HepG2 (cell line): ENCODE data around the gene POLG2. TPM values are rescaled to one million over a fixed set of nuclear protein-coding genes. Genes with fewer than 3 reads are reported as not detected.

Source experiments
- HES4 ChIP-seq: sonication (generic); formaldehyde crosslinking; IDR thresholded peaks from 2 replicates; pipeline ENCODE4 v1.9.0; 2021; ENCODE audit warnings: mild to moderate bottlenecking, missing genetic modification reagents, borderline replicate concordance
- IRX3 ChIP-seq: sonication (generic); formaldehyde crosslinking; IDR thresholded peaks from 2 replicates; pipeline ENCODE4 v1.8.1; 2023; ENCODE audit warnings: mild to moderate bottlenecking, low read depth, missing genetic modification reagents, borderline replicate concordance
- JUN ChIP-seq: sonication (generic); formaldehyde crosslinking; IDR thresholded peaks from 2 replicates; pipeline ENCODE4 v1.4.0; 2020; ENCODE audit warnings: mild to moderate bottlenecking, missing genetic modification reagents
- SKI ChIP-seq: fragments of 450-650 bp; IDR thresholded peaks from one replicate; pipeline ENCODE4 v1.6.1; 2018; ENCODE audit warnings: mild to moderate bottlenecking; ENCODE audit not compliant: partially characterized antibody
- SPEN ChIP-seq: sonication (generic); formaldehyde crosslinking; IDR thresholded peaks from 2 replicates; pipeline ENCODE4 v1.5.1; 2020; ENCODE audit warnings: low read depth, mild to moderate bottlenecking, missing genetic modification reagents
- TBX2 ChIP-seq: sonication (generic); formaldehyde crosslinking; IDR thresholded peaks from 2 replicates; pipeline ENCODE4 v1.5.0; 2020; ENCODE audit warnings: missing genetic modification reagents, mild to moderate bottlenecking, borderline replicate concordance
- U2AF1 ChIP-seq: fragments of 200-400 bp; formaldehyde crosslinking; optimal IDR thresholded peaks from 2 replicates; pipeline ENCODE3; 2017; ENCODE audit warnings: mild to moderate bottlenecking, low read depth, low read length
- ZNF547 ChIP-seq: sonication (generic); formaldehyde crosslinking; IDR thresholded peaks from 2 replicates; pipeline ENCODE4 v1.5.1; 2020; ENCODE audit warnings: mild to moderate bottlenecking, missing genetic modification reagents
- ZNF660 ChIP-seq: sonication (generic); formaldehyde crosslinking; IDR thresholded peaks from 2 replicates; pipeline ENCODE4 v1.5.1; 2020; ENCODE audit warnings: mild to moderate bottlenecking, low read depth, missing genetic modification reagents, borderline replicate concordance
- ZNF678 ChIP-seq: sonication (generic); formaldehyde crosslinking; IDR thresholded peaks from 2 replicates; pipeline ENCODE4 v1.4.0; 2020; ENCODE audit warnings: mild to moderate bottlenecking, missing genetic modification reagents
- ZNF746 ChIP-seq: sonication (generic); formaldehyde crosslinking; IDR thresholded peaks from 2 replicates; pipeline ENCODE4 v1.8.0; 2022; ENCODE audit warnings: mild to moderate bottlenecking, missing genetic modification reagents
- polyA plus RNA-seq, 8 experiments: library from polyadenylated mRNA; depleted of rRNA in 3 of 8; stranded (reverse) in 7 of 8; unstranded in 1 of 8; fragments of >200 nt; fragmentation: Illumina TruSeq in 4 of 8; extraction: Trizol in 4 of 8; gene quantifications; 2 replicates each; pipeline versions ENCODE4 v1.2.1 to v1.2.3, GENCODE V29; 2011 to 2016; ENCODE audit warnings: low read depth in 4 of 8, missing spikeins in 1 of 8, mixed read lengths in 1 of 8; ENCODE audit not compliant: insufficient read depth in 1 of 8
- total RNA-seq, 5 experiments: library from RNA; depleted of rRNA; stranded (reverse); fragments of >200 nt; fragmentation: Illumina TruSeq; extraction: Trizol; gene quantifications; 2 replicates each; pipeline ENCODE4 v1.2.3, GENCODE V29; 2016; ENCODE audit warnings: low read depth in 1 of 5
- TF ChIP-seq, protein P1 (sequence below), 2 experiments: fragments of 450-650 bp in 1 of 2; sonication (generic) in 1 of 2; formaldehyde crosslinking; IDR thresholded peaks; 2 replicates each; pipeline versions ENCODE4 v1.5.0 to v1.8.0; 2020 to 2022; ENCODE audit warnings: mild to moderate bottlenecking in 1 of 2, missing genetic modification reagents in 1 of 2
- TF ChIP-seq, protein P2 (sequence below): IDR thresholded peaks from 2 replicates; pipeline ENCODE4 v1.6.1; 2016; ENCODE audit warnings: low read depth, missing genetic modification reagents, missing compliant biosample characterization
- TF ChIP-seq, protein P3 (sequence below): sonication (generic); formaldehyde crosslinking; IDR thresholded peaks from 2 replicates; pipeline ENCODE4 v1.9.0; 2021; ENCODE audit warnings: mild to moderate bottlenecking, missing genetic modification reagents

POLG2 gene
- total and polyA plus RNA-seq, 2 of the 13 experiments (the other 11 are each of a cell fraction or from before 2014, with no cell fraction given): 21.1 to 25.5 TPM

DNA sequence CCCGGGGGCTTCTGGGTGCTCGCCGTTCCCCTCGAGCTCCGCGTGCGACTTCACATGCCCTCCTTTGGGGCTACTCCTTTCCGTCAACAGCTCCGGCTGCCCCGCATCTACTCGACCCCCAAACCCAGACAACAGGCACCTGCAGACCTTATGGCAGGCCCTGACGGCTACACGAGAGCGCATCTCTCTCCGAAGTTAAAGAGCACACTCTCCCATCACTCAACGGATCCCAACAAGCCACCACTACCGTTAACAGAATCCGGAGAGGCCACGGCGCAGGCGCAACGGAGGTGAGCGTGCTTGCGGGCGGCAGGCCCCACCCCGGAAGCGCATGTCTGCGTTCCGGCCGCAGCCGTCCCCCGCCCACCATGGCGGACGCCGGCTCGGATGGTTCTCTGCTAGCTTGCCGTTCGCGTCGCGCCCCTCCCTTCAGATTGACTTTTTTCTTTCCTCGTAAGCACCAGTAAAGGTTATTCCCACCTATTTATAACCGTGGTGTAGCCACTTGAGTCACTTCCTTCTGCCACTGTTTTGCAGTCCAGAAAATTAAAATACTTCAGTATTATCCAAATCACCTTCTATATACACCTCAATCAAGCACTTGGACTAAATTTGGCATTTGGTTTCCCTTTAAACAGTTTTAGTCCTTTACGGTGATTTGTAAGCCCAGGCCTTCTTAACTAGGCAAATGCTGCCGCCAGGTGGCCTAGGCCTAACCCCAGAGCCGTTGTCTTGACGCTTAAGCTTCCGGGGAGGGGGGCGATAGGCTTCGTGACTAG is at the start of gene POLG2 (continued):
- TF ChIP-seq, protein P1, sequence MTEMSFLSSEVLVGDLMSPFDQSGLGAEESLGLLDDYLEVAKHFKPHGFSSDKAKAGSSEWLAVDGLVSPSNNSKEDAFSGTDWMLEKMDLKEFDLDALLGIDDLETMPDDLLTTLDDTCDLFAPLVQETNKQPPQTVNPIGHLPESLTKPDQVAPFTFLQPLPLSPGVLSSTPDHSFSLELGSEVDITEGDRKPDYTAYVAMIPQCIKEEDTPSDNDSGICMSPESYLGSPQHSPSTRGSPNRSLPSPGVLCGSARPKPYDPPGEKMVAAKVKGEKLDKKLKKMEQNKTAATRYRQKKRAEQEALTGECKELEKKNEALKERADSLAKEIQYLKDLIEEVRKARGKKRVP (CRISPR knock-in tag; IDR thresholded peaks at IDR 0.05): peak; percentile 45 to 88
- TF ChIP-seq, protein P2, sequence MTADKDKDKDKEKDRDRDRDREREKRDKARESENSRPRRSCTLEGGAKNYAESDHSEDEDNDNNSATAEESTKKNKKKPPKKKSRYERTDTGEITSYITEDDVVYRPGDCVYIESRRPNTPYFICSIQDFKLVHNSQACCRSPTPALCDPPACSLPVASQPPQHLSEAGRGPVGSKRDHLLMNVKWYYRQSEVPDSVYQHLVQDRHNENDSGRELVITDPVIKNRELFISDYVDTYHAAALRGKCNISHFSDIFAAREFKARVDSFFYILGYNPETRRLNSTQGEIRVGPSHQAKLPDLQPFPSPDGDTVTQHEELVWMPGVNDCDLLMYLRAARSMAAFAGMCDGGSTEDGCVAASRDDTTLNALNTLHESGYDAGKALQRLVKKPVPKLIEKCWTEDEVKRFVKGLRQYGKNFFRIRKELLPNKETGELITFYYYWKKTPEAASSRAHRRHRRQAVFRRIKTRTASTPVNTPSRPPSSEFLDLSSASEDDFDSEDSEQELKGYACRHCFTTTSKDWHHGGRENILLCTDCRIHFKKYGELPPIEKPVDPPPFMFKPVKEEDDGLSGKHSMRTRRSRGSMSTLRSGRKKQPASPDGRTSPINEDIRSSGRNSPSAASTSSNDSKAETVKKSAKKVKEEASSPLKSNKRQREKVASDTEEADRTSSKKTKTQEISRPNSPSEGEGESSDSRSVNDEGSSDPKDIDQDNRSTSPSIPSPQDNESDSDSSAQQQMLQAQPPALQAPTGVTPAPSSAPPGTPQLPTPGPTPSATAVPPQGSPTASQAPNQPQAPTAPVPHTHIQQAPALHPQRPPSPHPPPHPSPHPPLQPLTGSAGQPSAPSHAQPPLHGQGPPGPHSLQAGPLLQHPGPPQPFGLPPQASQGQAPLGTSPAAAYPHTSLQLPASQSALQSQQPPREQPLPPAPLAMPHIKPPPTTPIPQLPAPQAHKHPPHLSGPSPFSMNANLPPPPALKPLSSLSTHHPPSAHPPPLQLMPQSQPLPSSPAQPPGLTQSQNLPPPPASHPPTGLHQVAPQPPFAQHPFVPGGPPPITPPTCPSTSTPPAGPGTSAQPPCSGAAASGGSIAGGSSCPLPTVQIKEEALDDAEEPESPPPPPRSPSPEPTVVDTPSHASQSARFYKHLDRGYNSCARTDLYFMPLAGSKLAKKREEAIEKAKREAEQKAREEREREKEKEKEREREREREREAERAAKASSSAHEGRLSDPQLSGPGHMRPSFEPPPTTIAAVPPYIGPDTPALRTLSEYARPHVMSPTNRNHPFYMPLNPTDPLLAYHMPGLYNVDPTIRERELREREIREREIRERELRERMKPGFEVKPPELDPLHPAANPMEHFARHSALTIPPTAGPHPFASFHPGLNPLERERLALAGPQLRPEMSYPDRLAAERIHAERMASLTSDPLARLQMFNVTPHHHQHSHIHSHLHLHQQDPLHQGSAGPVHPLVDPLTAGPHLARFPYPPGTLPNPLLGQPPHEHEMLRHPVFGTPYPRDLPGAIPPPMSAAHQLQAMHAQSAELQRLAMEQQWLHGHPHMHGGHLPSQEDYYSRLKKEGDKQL (CRISPR knock-in tag): no peak; the same call in 1 of the 2 replicates
- TF ChIP-seq, protein P3, sequence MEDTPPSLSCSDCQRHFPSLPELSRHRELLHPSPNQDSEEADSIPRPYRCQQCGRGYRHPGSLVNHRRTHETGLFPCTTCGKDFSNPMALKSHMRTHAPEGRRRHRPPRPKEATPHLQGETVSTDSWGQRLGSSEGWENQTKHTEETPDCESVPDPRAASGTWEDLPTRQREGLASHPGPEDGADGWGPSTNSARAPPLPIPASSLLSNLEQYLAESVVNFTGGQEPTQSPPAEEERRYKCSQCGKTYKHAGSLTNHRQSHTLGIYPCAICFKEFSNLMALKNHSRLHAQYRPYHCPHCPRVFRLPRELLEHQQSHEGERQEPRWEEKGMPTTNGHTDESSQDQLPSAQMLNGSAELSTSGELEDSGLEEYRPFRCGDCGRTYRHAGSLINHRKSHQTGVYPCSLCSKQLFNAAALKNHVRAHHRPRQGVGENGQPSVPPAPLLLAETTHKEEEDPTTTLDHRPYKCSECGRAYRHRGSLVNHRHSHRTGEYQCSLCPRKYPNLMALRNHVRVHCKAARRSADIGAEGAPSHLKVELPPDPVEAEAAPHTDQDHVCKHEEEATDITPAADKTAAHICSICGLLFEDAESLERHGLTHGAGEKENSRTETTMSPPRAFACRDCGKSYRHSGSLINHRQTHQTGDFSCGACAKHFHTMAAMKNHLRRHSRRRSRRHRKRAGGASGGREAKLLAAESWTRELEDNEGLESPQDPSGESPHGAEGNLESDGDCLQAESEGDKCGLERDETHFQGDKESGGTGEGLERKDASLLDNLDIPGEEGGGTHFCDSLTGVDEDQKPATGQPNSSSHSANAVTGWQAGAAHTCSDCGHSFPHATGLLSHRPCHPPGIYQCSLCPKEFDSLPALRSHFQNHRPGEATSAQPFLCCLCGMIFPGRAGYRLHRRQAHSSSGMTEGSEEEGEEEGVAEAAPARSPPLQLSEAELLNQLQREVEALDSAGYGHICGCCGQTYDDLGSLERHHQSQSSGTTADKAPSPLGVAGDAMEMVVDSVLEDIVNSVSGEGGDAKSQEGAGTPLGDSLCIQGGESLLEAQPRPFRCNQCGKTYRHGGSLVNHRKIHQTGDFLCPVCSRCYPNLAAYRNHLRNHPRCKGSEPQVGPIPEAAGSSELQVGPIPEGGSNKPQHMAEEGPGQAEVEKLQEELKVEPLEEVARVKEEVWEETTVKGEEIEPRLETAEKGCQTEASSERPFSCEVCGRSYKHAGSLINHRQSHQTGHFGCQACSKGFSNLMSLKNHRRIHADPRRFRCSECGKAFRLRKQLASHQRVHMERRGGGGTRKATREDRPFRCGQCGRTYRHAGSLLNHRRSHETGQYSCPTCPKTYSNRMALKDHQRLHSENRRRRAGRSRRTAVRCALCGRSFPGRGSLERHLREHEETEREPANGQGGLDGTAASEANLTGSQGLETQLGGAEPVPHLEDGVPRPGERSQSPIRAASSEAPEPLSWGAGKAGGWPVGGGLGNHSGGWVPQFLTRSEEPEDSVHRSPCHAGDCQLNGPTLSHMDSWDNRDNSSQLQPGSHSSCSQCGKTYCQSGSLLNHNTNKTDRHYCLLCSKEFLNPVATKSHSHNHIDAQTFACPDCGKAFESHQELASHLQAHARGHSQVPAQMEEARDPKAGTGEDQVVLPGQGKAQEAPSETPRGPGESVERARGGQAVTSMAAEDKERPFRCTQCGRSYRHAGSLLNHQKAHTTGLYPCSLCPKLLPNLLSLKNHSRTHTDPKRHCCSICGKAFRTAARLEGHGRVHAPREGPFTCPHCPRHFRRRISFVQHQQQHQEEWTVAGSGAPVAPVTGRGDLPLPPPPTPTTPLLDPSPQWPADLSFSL (CRISPR knock-in tag): no peak
- TF ChIP-seq U2AF1: peak; percentile 47
- TF ChIP-seq SKI: no peak
- peak; percentile 25; the same call in 1 of the 2 replicates for TF ChIP-seq ZNF678 (CRISPR knock-in tag)
- no peak for TF ChIP-seq ZNF660 (CRISPR knock-in tag)
- no peak; the same call in 1 of the 2 replicates for TF ChIP-seq JUN (CRISPR knock-in tag)
- peak; percentile 67 for TF ChIP-seq SPEN (CRISPR knock-in tag)
- TF ChIP-seq IRX3 (CRISPR knock-in tag): peak; percentile 41
- peak; percentile 70 for TF ChIP-seq HES4 (CRISPR knock-in tag)
- TF ChIP-seq ZNF547 (CRISPR knock-in tag): peak; percentile 40
- TF ChIP-seq TBX2: peak; percentile 71; the same call in 1 of the 2 replicates
- no peak for TF ChIP-seq ZNF746 (CRISPR knock-in tag)
